ELF-1 (cell line): Measurements from ENCODE around the gene GALNT2.

Source experiments
- DNase-seq: peaks from one replicate; pipeline ENCODE4 v3.0.0-alpha.2; 2016; ENCODE audit warnings: low read depth, low spot score

Gene GALNT2

GRCh38 chr1:230299191-230300006, 232.4 kb downstream of the GALNT2 start:
- no peak for DNase-seq

- no peak for DNase-seq
Measured at GRCh38 chr1:230300322-230301301, 233.6 kb downstream of the GALNT2 start.

DNA sequence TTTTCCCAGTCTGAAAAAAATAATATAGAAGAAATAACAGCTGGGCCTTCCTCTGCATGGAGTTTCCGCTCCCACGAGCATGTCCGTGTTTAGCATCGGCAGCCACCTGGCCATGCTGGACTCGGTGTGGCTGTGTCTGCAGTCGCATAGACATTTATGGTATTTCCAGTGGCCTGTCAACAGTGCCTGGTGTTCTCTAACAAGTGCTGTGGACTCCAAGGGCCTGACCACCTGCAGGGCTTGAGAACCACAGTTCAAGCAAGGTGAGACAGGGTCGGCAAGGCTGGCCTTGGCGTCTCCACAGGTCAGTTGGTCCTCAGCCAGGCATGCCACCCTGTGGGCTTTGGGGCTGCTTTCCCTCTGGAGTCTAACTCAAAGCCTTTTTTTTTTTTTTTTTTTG, 234.3 kb downstream of the GALNT2 start:
- DNase-seq, result no peak

DNA sequence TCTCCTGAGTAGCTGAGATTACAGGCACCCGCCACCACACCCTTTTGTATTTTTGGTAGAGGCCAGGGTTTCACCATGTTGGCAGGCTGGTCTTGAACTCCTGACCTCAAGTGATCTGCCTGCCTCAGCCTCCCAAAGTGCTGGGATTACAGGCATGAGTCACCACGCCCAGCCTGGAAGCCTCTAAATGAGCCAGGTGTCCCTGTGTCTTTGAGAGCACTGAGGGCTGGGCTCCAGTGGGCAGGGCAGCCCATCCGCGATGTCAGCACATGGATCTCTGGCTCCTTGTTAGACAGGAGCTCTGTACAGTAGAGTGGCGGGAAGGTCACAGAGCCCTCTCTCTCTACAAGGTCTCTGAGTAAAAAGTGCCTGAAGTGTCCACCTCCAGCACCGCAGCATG, 234.8 kb downstream of the GALNT2 start:
- DNase-seq, result no peak

DNA sequence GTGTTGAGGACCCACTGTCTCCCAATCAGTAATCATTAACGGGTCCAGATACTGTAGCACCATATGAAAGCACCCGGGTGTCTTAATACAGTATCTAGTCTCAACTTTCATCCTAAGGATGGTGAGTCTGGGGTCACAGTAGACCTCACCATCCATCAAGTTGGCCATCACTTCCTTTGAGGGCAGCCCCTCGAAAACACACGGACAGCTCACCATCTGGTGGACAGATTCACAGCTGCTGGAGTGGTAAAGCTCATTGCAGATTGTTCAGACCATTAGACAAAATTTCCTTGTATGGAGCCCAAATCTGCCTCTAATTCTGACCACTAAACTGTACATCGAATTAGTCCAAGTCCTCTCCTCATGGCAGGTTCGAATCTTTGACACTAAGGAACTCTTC, 236.0 kb downstream of the GALNT2 start:
- no peak for DNase-seq

GRCh38 chr1:230303822-230304221, 236.8 kb downstream of the GALNT2 start:
- DNase-seq, result no peak

DNA sequence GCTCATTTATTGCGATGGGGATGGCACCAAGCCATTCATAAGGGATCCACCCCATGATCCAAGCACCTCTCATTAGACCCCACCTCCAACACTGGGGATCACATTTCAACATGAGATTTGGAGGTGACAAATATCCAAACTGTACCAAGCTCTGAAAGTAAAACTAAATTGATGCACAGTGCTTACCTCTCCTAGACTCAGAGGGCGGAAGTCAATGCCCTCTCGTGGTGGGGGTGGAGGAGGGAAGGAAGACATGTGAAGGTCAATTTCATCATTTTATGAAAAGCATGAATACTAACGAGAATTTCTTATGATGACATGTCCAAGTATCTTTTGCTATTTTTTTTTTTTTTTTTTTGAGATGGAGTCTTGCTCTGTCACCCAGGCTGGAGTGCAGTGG, 239.1 kb downstream of the GALNT2 start:
- no peak for DNase-seq

DNA sequence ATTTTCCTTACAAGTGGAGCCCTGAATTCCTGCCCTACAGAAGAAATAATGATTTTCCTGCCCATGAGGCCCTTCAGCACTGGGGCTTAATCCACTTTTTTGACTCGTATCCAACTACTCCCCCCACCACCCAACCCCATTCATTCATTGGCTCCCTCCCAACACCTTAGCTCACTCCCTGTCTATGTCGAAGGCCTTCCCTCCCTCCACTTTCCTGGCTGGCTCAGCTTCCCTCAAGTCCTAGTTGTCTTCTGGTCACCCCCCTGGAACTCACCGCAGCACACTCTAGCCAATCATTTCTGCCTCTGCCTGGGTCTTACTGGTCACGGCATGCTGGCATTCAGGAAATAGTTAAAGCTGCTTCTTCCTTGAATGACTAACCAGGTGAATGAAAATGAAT, 240.2 kb downstream of the GALNT2 start:
- no peak for DNase-seq

- DNase-seq, result no peak
Measured at GRCh38 chr1:230308039-230308438, 241.0 kb downstream of the GALNT2 start.

- DNase-seq, result no peak
Measured at GRCh38 chr1:230308821-230309220, 241.8 kb downstream of the GALNT2 start.

GRCh38 chr1:230309646-230310177, 242.7 kb downstream of the GALNT2 start:
- no peak for DNase-seq

- peak; percentile 78 for DNase-seq
Measured at GRCh38 chr1:230310381-230311163, 243.5 kb downstream of the GALNT2 start.

DNA sequence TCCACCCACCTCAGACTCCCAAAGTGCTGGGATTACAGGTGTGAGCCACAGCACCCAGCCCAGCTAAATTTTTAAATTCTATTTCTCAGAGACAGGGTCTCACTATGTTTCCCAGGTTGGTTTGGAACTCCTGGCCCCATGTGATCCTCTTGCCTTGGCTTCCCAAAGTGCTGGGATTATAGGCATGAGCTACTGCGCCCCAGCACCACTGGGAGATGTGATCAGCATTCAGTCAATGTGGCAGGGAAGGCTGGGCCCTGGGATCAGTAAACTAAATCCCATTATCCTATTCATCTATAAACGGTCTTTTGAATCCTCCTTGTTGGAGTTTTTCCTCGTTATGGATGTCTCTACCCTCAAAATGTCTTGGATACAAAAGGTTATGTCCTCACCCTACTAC, 245.6 kb downstream of the GALNT2 start:
- no peak for DNase-seq

DNA sequence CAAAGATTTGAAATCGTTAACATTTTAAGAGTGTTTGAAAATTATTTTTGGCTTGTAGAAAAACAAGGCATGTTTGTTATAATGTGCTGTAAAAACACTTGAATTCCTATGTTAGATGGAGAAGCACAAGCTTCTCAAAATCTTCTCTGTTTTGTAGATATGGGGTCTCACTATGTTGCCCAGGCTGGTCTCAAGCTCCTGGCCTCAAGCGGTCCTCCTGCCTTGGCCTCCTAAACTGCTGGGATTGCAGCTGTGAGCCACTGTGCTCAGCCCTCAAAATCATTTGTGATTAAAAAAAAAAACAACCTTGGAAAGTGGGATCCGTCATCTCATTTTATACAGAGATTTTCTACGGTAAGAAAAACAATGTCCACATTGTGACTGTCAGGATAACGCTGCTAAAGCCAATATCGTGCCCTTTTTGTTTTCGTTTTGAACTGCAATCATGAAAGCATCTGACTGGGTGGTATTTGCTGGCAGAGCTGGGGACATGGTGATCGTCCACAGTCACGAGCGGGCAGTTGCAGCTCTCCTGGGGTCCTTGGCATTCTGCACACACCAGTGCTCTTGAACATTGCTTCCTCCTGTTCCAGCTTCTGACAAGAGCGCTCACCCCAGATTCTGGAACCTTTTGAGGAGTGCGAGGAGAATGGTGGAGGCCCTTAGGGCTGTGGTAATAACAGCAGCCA, 246.6 kb downstream of the GALNT2 start:
- no peak for DNase-seq

DNA sequence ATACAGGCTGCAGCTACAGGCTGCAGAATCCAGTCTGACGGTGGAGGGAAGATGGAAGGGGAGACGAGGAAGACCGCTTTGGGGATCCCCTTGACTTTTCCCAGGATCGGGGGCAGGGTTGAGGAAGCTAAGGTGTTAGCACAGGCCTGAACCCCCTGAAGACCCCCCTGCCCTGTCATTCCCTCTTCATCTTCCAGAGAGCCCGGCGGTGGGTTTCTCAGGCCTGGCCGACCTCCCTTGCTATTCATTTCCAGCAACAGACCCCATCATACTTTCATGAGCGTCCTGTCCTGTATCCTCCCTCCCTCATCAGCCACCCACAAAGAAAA, 247.1 kb downstream of the GALNT2 start:
- DNase-seq, result no peak

DNA sequence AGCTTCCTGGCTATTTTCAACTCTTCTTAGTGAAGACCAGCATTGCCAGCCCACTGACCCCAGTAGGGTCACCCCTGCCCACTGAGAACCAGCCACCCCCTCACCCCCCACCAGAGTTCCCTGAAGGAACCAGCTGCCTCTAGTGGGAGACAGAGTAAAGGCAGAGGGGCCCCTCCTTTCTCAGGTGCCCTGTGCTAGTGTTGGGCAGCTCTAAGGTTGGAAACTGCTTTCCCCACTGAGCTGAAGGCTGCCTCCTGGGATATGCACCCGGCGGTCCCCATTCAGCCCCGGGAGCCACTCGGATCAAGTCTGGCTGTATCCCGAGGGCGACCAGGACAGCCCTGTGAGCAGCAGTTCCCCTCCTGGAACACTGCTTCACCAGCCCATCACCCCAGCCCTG, 248.1 kb downstream of the GALNT2 start:
- DNase-seq, result no peak

GRCh38 chr1:230316864-230317745, 250.1 kb downstream of the GALNT2 start:
- no peak for DNase-seq

DNA sequence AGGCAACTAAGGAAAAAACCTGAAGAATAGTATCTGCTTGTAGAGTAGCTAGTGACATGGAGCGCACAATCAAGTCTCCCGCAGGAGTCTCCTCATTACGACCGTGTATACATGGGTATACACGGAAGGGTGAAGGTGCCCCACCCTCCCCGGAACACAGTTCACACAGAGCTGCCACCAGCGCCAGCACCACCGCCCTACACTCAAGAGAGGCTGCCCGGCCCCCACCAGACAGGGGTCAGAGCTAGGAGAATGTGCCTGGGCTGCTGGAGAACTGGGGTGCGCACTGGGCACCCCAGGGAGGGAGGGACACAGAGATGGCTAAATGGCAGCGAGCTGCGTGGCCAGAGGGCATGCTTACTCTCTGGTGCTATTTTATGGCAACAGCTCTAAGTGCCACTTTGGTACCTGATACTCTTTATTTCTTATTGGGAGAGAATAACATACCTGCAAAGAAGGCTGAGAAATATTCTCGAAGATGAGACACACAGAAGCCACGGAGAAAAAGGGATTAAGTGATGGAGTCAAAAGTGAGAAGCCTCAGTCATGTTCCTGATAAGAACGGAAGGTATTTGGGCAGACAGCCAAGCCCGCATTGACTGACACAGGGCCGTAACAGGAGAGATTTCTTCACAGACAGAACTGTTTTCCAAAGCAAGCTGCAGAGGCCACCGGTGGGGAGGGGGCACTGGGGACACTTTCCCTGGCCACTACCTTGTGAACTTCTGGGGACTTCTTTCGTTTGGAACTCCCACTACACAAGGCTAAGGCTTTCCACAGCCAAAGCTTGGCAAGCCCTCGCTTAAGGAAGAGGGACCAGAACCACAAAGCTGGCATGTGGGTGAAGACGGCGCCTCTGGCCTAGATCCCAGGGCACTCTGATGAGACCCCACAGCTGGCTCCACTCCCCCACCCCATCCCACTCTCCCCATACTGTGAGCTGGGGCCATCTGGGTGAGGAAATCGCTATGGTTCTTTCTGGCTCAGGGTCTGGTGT, 251.1 kb downstream of the GALNT2 start:
- DNase-seq, result no peak
